ENCODE data around the gene MICU1. TPM values are rescaled to one million over a fixed set of nuclear protein-coding genes. Genes with fewer than 3 reads are reported as not detected.

The MICU1 gene
- total and polyA plus RNA-seq, 2 donors from 2014 or later: 46.3 to 89.9 TPM

- no peak for FAIRE-seq
- intact Hi-C loops (cut with DNase I): no loop called here
- DNase-seq: peak in 2 of 5 donors; percentile 7 to 14
Measured at GRCh38 chr10:72638586-72639440, 12.9 kb upstream of the MICU1 start.

GRCh38 chr10:72637398-72637857 is 11.5 kb upstream of the MICU1 start:
- no peak overlapping the region for H3K4me3 ChIP-seq (ENCODE audit: low read length in 3 of 3)
- H3K27me3 ChIP-seq (ENCODE audit: control insufficient read depth, insufficient read depth, low read length): no peaks in the 10 kb centered on the region
- H3K9me3 ChIP-seq (ENCODE audit: control insufficient read depth in 2 of 3, insufficient read depth in 1 of 3, low read length in 3 of 3): no peaks in the 10 kb centered on the region
- FAIRE-seq (no peak), DNase-seq (peak in 1 of 5 donors; percentile 5)
- H3K9ac ChIP-seq (ENCODE audit: low read length in 3 of 3): no peak overlapping the region
- no peaks in the 10 kb centered on the region for H3K4me1 ChIP-seq (ENCODE audit: control insufficient read depth in 2 of 3, insufficient read depth in 2 of 3, low read depth in 1 of 3, low read length in 3 of 3)
- H3K27ac ChIP-seq (ENCODE audit: low read depth in 2 of 2, low read length in 2 of 2): no peak overlapping the region
- no peak for TF ChIP-seq CTCF (IDR thresholded peaks at IDR 0.05; ENCODE audit: borderline replicate concordance, extremely low read depth, insufficient read depth)
- intact Hi-C loops (cut with DNase I): no loop called here
- H3K36me3 ChIP-seq (ENCODE audit: control insufficient read depth in 2 of 3, insufficient read depth in 3 of 3, low read length in 3 of 3): no peaks in the 10 kb centered on the region

More at GRCh38 chr10:72638586-72639440, 12.9 kb upstream of the MICU1 start:
- H3K27ac ChIP-seq (ENCODE audit: low read depth in 2 of 2, low read length in 2 of 2): no peak overlapping the region
- no peak overlapping the region for H3K9ac ChIP-seq (ENCODE audit: low read length in 3 of 3)
- H3K9me3 ChIP-seq (ENCODE audit: control insufficient read depth in 2 of 3, insufficient read depth in 1 of 3, low read length in 3 of 3): no peaks in the 10 kb centered on the region
- no peak for TF ChIP-seq CTCF (IDR thresholded peaks at IDR 0.05; ENCODE audit: borderline replicate concordance, extremely low read depth, insufficient read depth)
- no peaks in the 10 kb centered on the region for H3K4me1 ChIP-seq (ENCODE audit: control insufficient read depth in 2 of 3, insufficient read depth in 2 of 3, low read depth in 1 of 3, low read length in 3 of 3)
- no peaks in the 10 kb centered on the region for H3K27me3 ChIP-seq (ENCODE audit: control insufficient read depth, insufficient read depth, low read length)
- H3K36me3 ChIP-seq (ENCODE audit: control insufficient read depth in 2 of 3, insufficient read depth in 3 of 3, low read length in 3 of 3): no peaks in the 10 kb centered on the region
- no peak overlapping the region for H3K4me3 ChIP-seq (ENCODE audit: low read length in 3 of 3)

- Histone ChIP-seq H3K4me3 (ENCODE audit: low read length in 3 of 3) (no peak overlapping the region), H3K27me3 (ENCODE audit: control insufficient read depth, insufficient read depth, low read length) (no peaks in the 10 kb centered on the region), H3K9ac (ENCODE audit: low read length in 3 of 3) (no peak overlapping the region), H3K9me3 (ENCODE audit: control insufficient read depth in 2 of 3, insufficient read depth in 1 of 3, low read length in 3 of 3) (no peaks in the 10 kb centered on the region), H3K36me3 (ENCODE audit: control insufficient read depth in 2 of 3, insufficient read depth in 3 of 3, low read length in 3 of 3) (no peaks in the 10 kb centered on the region), H3K27ac (ENCODE audit: low read depth in 2 of 2, low read length in 2 of 2) (no peak overlapping the region), H3K4me1 (ENCODE audit: control insufficient read depth in 2 of 3, insufficient read depth in 2 of 3, low read depth in 1 of 3, low read length in 3 of 3) (peaks cover 0 to 2% (median 0%) of the 10 kb centered on the region in 3 donors)
- FAIRE-seq: no peak
- intact Hi-C loops (cut with DNase I): no loop called here
- DNase-seq: no peak
- no peak for TF ChIP-seq CTCF (IDR thresholded peaks at IDR 0.05; ENCODE audit: borderline replicate concordance, extremely low read depth, insufficient read depth)
Measured at GRCh38 chr10:72630144-72630543, 4.3 kb upstream of the MICU1 start.

Measured in kidney (tissue), 14 donors.